WTC11 (cell line): ENCODE data around the gene PDGFRB. TPM values are rescaled to one million over a fixed set of nuclear protein-coding genes. Genes with fewer than 3 reads are reported as not detected.

Experiments used
- ATAC-seq: fragments of 200-7000 bp; cut with Tn5 transposase; 2 replicates; pipeline ENCODE4 v1.10.0; 2021; ENCODE audit warnings: mild to moderate bottlenecking, moderate library complexity
- CTCF ChIA-PET: fragments of 300-600 bp; sonication (Branson Sonifier 250); formaldehyde crosslinking; loops from one replicate; lab custom pipeline; 2021; ENCODE audit warnings: antibody characterized with exemption; lab: Charles Lee
- POLR2A ChIA-PET: fragments of 350-600 bp; sonication (Branson Sonifier 250); formaldehyde crosslinking; loops from one replicate; lab custom pipeline; 2021; ENCODE audit warnings: antibody characterized with exemption; lab: Charles Lee
- DNase-seq: peaks from one replicate; pipeline ENCODE4 v3.0.0; 2021; ENCODE audit warnings: low spot score
- H3K27ac Mint-ChIP-seq: 2 replicates; pipeline ENCODE4 v1.8.0; 2021; ENCODE audit warnings: mixed read lengths
- H3K27me3 Mint-ChIP-seq: 2 replicates; pipeline ENCODE4 v1.8.0; 2021; ENCODE audit warnings: low read depth, mild to moderate bottlenecking, moderate library complexity, mixed read lengths
- H3K36me3 Mint-ChIP-seq: 2 replicates; pipeline ENCODE4 v1.8.0; 2021; ENCODE audit warnings: mixed read lengths
- H3K4me1 Mint-ChIP-seq: 2 replicates; pipeline ENCODE4 v1.8.0; 2022; ENCODE audit warnings: mixed read lengths
- H3K4me3 Mint-ChIP-seq: 2 replicates; pipeline ENCODE4 v1.8.0; 2021; ENCODE audit warnings: mild to moderate bottlenecking, moderate library complexity, mixed read lengths
- H3K9me3 Mint-ChIP-seq: 2 replicates; pipeline ENCODE4 v1.8.0; 2021; ENCODE audit warnings: mixed read lengths
- CREB1 ChIP-seq: sonication (generic); formaldehyde crosslinking; IDR thresholded peaks from 2 replicates; pipeline ENCODE4 v1.8.0; 2023; ENCODE audit warnings: mild to moderate bottlenecking, missing genetic modification reagents
- ELF4 ChIP-seq: sonication (generic); formaldehyde crosslinking; IDR thresholded peaks from 2 replicates; pipeline ENCODE4 v1.8.1; 2022; ENCODE audit warnings: low read depth, mild to moderate bottlenecking, moderate library complexity, missing genetic modification reagents
- ERG ChIP-seq: fragments of 250-450 bp; sonication (Bioruptor Pico); IDR thresholded peaks from 2 replicates; pipeline ENCODE4 v1.8.0; 2021; ENCODE audit warnings: mild to moderate bottlenecking
- HMGXB4 ChIP-seq: sonication (generic); formaldehyde crosslinking; IDR thresholded peaks from 2 replicates; pipeline ENCODE4 v1.8.1; 2023; ENCODE audit warnings: mild to moderate bottlenecking, moderate library complexity, missing genetic modification reagents
- MYBL2 ChIP-seq: sonication (generic); formaldehyde crosslinking; IDR thresholded peaks from 2 replicates; pipeline ENCODE4 v1.8.1; 2023; ENCODE audit warnings: mild to moderate bottlenecking, moderate library complexity, missing genetic modification reagents
- NFATC4 ChIP-seq: fragments of 250-450 bp; sonication (Bioruptor Pico); IDR thresholded peaks from 2 replicates; pipeline ENCODE4 v1.9.0; 2021; ENCODE audit warnings: mild to moderate bottlenecking
- SOX15 ChIP-seq: fragments of 250-450 bp; sonication (Bioruptor Pico); IDR thresholded peaks from 2 replicates; pipeline ENCODE4 v1.9.0; 2021; ENCODE audit warnings: mild to moderate bottlenecking
- STAT6 ChIP-seq: sonication (generic); formaldehyde crosslinking; conservative IDR thresholded peaks from 2 replicates; pipeline ENCODE4 v1.8.1; 2023; ENCODE audit warnings: mild to moderate bottlenecking, low read depth, missing genetic modification reagents, moderate library complexity
- TCF7 ChIP-seq: sonication (generic); formaldehyde crosslinking; IDR thresholded peaks from 2 replicates; pipeline ENCODE4 v1.8.0; 2022; ENCODE audit warnings: mild to moderate bottlenecking, low read depth, missing genetic modification reagents, moderate library complexity
- ZNF219 ChIP-seq: sonication (generic); formaldehyde crosslinking; IDR thresholded peaks from 2 replicates; pipeline ENCODE4 v1.8.0; 2023; ENCODE audit warnings: missing genetic modification reagents, mild to moderate bottlenecking, borderline replicate concordance
- ZNF263 ChIP-seq: sonication (generic); formaldehyde crosslinking; IDR thresholded peaks from 2 replicates; pipeline ENCODE4 v1.8.1; 2022; ENCODE audit warnings: low read depth, mild to moderate bottlenecking, moderate library complexity, missing genetic modification reagents
- ZNF416 ChIP-seq: fragments of 250-450 bp; sonication (Bioruptor Pico); IDR thresholded peaks from 2 replicates; pipeline ENCODE4 v1.9.0; 2021; ENCODE audit warnings: mild to moderate bottlenecking, inconsistent platforms
- ZNF532 ChIP-seq: fragments of 250-450 bp; sonication (Bioruptor Pico); IDR thresholded peaks from 2 replicates; pipeline ENCODE4 v1.9.0; 2021; ENCODE audit warnings: mild to moderate bottlenecking, borderline replicate concordance
- total RNA-seq: library from RNA; stranded (reverse); gene quantifications from 3 replicates; pipeline ENCODE4 v1.2.3, GENCODE V29; 2021

The PDGFRB gene
- total RNA-seq, 1 experiment from 2014 or later = 5.1 TPM

GRCh38 chr5:150117945-150118560 lies 37.6 kb downstream of the PDGFRB start:
- Mint-ChIP-seq H3K4me3 (no peak overlapping the region), H3K27me3 (no peaks in the 10 kb centered on the region), H3K9me3 (no peaks in the 10 kb centered on the region), H3K36me3 (no peaks in the 10 kb centered on the region), H3K4me1 (peaks cover 13% of the 10 kb centered on the region), H3K27ac (no peak overlapping the region)
- ChIA-PET POLR2A (no interaction called here), CTCF (interaction anchor here (1.0 kb wide), 1 partner anchor 100 kb away, joined by 3 read pairs; no protein-coding TSS in a partner anchor)
- TF ChIP-seq ZNF263 (CRISPR knock-in tag) (no peak), ELF4 (no peak), SOX15 (CRISPR knock-in tag) (no peak), ERG (CRISPR knock-in tag) (no peak), ZNF532 (CRISPR knock-in tag) (no peak), CREB1 (CRISPR knock-in tag) (no peak), TCF7 (CRISPR knock-in tag) (no peak), ZNF416 (no peak), NFATC4 (CRISPR knock-in tag) (no peak), HMGXB4 (CRISPR knock-in tag) (no peak)
- no peak for ATAC-seq
- no peak for DNase-seq

- Mint-ChIP-seq H3K27me3 (no peaks in the 10 kb centered on the region), H3K36me3 (no peaks in the 10 kb centered on the region), H3K9me3 (no peaks in the 10 kb centered on the region), H3K4me3 (no peak overlapping the region), H3K27ac (no peak overlapping the region), H3K4me1 (peaks cover 10% of the 10 kb centered on the region)
- DNase-seq (no peak), ATAC-seq (no peak)
- CTCF ChIA-PET = interaction anchor here (0.9 to 1.4 kb wide), 3 partner anchors 23 to 138 kb away, joined by 3 to 4 read pairs (median 3); no protein-coding TSS in a partner anchor
- POLR2A ChIA-PET = no interaction called here
- TF ChIP-seq ZNF219 (CRISPR knock-in tag) (no peak), STAT6 (CRISPR knock-in tag) (no peak), MYBL2 (CRISPR knock-in tag) (no peak)
These were observed 38.8 kb downstream of the PDGFRB start for GRCh38 chr5:150116667-150117400.
